Measurements from ENCODE around the gene USP47. TPM values are rescaled to one million over a fixed set of nuclear protein-coding genes. Genes with fewer than 3 reads are reported as not detected.
A peak's percentile ranks its signal among the peaks of the same experiment; 100 is the strongest.

The USP47 gene
- 21.3 and 32.6 TPM in 2 replicates for total RNA-seq

- TF ChIP-seq CTCF (conservative IDR thresholded peaks at IDR 0.05; ENCODE audit: low read depth, low read length) = peak; percentile 55
- peak within 1 kb of the TSS; percentile 65 for H3K4me3 ChIP-seq (ENCODE audit: low read depth, low read length)
- DNase-seq (ENCODE audit: low read depth) = no peak
Observed at GRCh38 chr11:11841723-11842420, at the start of gene USP47. USP47 (plus strand) TSS chr11:11841972; CDS start chr11:11842186, 214 bp downstream.

GRCh38 chr11:11793073-11793472 is 48.7 kb upstream of the USP47 start:
- H3K4me3 ChIP-seq (ENCODE audit: low read depth, low read length) = no peak overlapping the region
- TF ChIP-seq CTCF (conservative IDR thresholded peaks at IDR 0.05; ENCODE audit: low read depth, low read length) = no peak
- DNase-seq (ENCODE audit: low read depth) = no peak

GRCh38 chr11:11798586-11799438 is 43.0 kb upstream of the USP47 start:
- no peak for DNase-seq (ENCODE audit: low read depth)
- TF ChIP-seq CTCF (conservative IDR thresholded peaks at IDR 0.05; ENCODE audit: low read depth, low read length) = peak; percentile 99
- H3K4me3 ChIP-seq (ENCODE audit: low read depth, low read length) = no peak overlapping the region

- H3K4me3 ChIP-seq (ENCODE audit: low read depth, low read length) = no peak overlapping the region
- no peak for TF ChIP-seq CTCF (conservative IDR thresholded peaks at IDR 0.05; ENCODE audit: low read depth, low read length)
- no peak for DNase-seq (ENCODE audit: low read depth)
Observed at GRCh38 chr11:11805228-11805627, 36.5 kb upstream of the USP47 start.

GRCh38 chr11:11806074-11806473 is 35.7 kb upstream of the USP47 start:
- no peak for DNase-seq (ENCODE audit: low read depth)
- no peak for TF ChIP-seq CTCF (conservative IDR thresholded peaks at IDR 0.05; ENCODE audit: low read depth, low read length)
- H3K4me3 ChIP-seq (ENCODE audit: low read depth, low read length) = no peak overlapping the region

GRCh38 chr11:11806586-11806985 is 35.2 kb upstream of the USP47 start:
- no peak for TF ChIP-seq CTCF (conservative IDR thresholded peaks at IDR 0.05; ENCODE audit: low read depth, low read length)
- no peak for DNase-seq (ENCODE audit: low read depth)
- no peak overlapping the region for H3K4me3 ChIP-seq (ENCODE audit: low read depth, low read length)
